Peyer's patch (tissue), 4 donors: ENCODE results near the gene MIER1. TPM values are rescaled to one million over a fixed set of nuclear protein-coding genes. Genes with fewer than 3 reads are reported as not detected.

Experiments used
- DNase-seq, 3 donors: peaks; one replicate each; pipeline ENCODE4 v3.0.0-alpha.2; 2017 to 2019
- H3K27ac ChIP-seq, 4 donors: fragments of 200-600 bp; sonication (generic); one replicate each; pipeline ENCODE4 v1.5.1; 2016 to 2019
- H3K27me3 ChIP-seq, 2 donors: fragments of 200-600 bp; sonication (generic); one replicate each; pipeline ENCODE4 v1.5.1; 2019
- H3K36me3 ChIP-seq, 3 donors: fragments of 200-600 bp; sonication (generic); one replicate each; pipeline ENCODE4 v1.5.1; 2016 to 2019
- H3K4me1 ChIP-seq, 4 donors: fragments of 200-600 bp; sonication (generic); one replicate each; pipeline ENCODE4 v1.5.1; 2016 to 2019
- H3K4me3 ChIP-seq, 4 donors: fragments of 200-600 bp; sonication (generic); 1 replicate in 3 of 4; 2 replicates in 1 of 4; pipeline ENCODE4 v1.5.1; 2016 to 2019; ENCODE audit warnings: mild to moderate bottlenecking in 1 of 4
- H3K9me3 ChIP-seq, 4 donors: fragments of 200-600 bp; sonication (generic); one replicate each; pipeline ENCODE4 v1.5.1; 2016 to 2019; ENCODE audit warnings: mild to moderate bottlenecking in 1 of 4
- POLR2A ChIP-seq, 2 donors: fragments of 450-650 bp; IDR thresholded peaks; one replicate each; pipeline ENCODE4 v1.5.1; 2017; ENCODE audit warnings: antibody characterized with exemption in 2 of 2, mild to moderate bottlenecking in 2 of 2, moderate library complexity in 2 of 2
- total RNA-seq, 4 donors: library from RNA; depleted of rRNA; stranded (reverse); fragments of >200 nt; gene quantifications; one replicate each; pipeline ENCODE4 v1.1.0, GENCODE V29; 2016
- TF ChIP-seq, protein P1 (sequence below), 6 experiments: fragments of 450-650 bp in 4 of 6; fragments of 200-600 bp in 2 of 6; sonication (generic) in 1 of 6; IDR thresholded peaks; one replicate each; pipeline ENCODE4 v1.5.1; 2017 to 2019; ENCODE audit warnings: antibody characterized with exemption in 6 of 6, mild to moderate bottlenecking in 3 of 6, moderate library complexity in 1 of 6

The MIER1 gene
- total RNA-seq, 4 donors from 2014 or later: 25.3 to 56.1 (median 39.5) TPM

DNA sequence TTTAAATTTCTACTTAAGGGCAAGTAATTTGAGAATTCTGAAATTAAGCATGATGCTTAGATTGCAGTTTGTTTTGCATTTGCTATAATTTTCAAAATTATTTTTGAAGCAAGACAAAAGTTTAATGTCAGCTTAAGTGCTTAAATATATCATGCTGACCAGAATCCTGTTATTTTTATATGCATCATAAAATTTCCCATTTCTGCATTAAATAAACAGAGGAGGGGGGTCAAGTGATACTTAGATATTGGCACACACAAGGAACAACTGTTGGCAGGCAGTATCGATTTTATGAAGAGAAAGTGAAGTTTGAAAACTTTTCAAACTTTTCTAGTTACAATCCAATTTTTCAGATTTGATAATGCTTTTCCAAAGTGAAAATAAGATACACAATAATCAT, 61.0 kb downstream of the MIER1 start:
- Histone ChIP-seq H3K27ac (no peak overlapping the region), H3K27me3 (no peaks in the 10 kb centered on the region), H3K4me1 (peaks cover 0 to 9% (median 0%) of the 10 kb centered on the region in 4 donors), H3K9me3 (no peaks in the 10 kb centered on the region), H3K36me3 (peaks cover 0 to 49% (median 0%) of the 10 kb centered on the region in 3 donors), H3K4me3 (no peak overlapping the region)
- TF ChIP-seq, protein P1, sequence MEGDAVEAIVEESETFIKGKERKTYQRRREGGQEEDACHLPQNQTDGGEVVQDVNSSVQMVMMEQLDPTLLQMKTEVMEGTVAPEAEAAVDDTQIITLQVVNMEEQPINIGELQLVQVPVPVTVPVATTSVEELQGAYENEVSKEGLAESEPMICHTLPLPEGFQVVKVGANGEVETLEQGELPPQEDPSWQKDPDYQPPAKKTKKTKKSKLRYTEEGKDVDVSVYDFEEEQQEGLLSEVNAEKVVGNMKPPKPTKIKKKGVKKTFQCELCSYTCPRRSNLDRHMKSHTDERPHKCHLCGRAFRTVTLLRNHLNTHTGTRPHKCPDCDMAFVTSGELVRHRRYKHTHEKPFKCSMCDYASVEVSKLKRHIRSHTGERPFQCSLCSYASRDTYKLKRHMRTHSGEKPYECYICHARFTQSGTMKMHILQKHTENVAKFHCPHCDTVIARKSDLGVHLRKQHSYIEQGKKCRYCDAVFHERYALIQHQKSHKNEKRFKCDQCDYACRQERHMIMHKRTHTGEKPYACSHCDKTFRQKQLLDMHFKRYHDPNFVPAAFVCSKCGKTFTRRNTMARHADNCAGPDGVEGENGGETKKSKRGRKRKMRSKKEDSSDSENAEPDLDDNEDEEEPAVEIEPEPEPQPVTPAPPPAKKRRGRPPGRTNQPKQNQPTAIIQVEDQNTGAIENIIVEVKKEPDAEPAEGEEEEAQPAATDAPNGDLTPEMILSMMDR (IDR thresholded peaks at IDR 0.05): no peak
- no peak for TF ChIP-seq POLR2A (IDR thresholded peaks at IDR 0.05)
- DNase-seq: no peak

DNA sequence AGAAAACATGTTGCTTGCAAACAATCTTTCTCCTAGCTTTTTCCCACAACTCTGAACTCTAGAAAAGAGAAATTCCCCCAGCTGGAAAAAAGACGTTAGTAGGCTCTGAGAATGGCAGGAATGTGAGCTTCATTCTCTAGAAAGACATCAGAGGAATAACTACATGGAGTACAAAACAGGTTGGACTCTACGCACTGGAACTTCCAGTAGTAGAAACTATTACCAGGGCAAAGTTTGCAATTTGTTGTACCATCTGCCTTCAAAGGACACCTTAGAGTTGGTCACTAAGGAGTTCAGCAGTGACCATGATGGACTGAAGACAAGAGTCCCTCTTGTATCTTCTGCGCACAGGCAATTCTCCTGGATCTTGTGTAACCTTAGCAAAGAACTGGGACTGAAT, 68.3 kb downstream of the MIER1 start:
- no peak for TF ChIP-seq POLR2A (IDR thresholded peaks at IDR 0.05)
- TF ChIP-seq, protein P1 (IDR thresholded peaks at IDR 0.05): no peak
- Histone ChIP-seq H3K27me3 (no peaks in the 10 kb centered on the region), H3K36me3 (peaks cover 0 to 31% (median 0%) of the 10 kb centered on the region in 3 donors), H3K9me3 (no peaks in the 10 kb centered on the region), H3K4me3 (no peak overlapping the region), H3K4me1 (no peaks in the 10 kb centered on the region), H3K27ac (no peak overlapping the region)
- DNase-seq: no peak

DNA sequence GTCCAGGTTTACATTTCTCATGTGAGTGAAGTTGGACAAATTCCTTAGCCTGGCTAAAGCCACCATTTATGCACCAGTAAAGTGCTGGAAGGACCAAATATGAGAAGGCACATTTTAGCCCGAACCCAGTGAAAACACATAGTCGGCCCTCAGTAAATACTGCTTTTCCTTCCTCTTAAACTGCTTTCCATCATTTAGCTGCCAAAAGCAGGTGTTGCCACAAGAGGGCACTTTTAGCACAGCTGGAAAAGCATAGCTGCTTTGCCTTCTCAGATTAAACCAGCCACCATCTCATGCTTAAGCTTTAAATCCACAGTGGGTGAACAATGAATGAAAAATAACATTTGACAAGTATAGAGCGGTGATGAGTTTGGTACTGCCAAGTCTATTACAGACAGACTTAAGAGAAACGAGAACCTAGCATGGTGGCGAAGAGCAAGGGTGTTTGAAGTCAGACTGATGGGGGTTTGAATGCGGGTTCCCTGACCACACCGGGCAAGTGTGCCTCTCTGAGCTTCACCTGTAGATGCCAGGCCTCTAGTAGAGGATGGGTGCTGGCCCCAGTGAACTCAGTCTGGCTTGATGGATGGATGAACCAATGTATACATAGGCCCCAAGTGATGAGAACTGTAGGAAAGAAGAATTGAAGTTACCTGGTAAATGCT, 71.4 kb downstream of the MIER1 start:
- peak in 2 of 3 donors; percentile 54 to 85 for DNase-seq
- no peak overlapping the region for H3K27ac ChIP-seq
- no peaks in the 10 kb centered on the region for H3K27me3 ChIP-seq
- no peak overlapping the region for H3K4me3 ChIP-seq
- no peaks in the 10 kb centered on the region for H3K4me1 ChIP-seq
- TF ChIP-seq POLR2A (IDR thresholded peaks at IDR 0.05): no peak
- TF ChIP-seq, protein P1 (IDR thresholded peaks at IDR 0.05): peak; percentile 33 to 87 (median 75)
- no peaks in the 10 kb centered on the region for H3K9me3 ChIP-seq
- H3K36me3 ChIP-seq: peaks cover 0 to 27% (median 0%) of the 10 kb centered on the region in 3 donors

DNA sequence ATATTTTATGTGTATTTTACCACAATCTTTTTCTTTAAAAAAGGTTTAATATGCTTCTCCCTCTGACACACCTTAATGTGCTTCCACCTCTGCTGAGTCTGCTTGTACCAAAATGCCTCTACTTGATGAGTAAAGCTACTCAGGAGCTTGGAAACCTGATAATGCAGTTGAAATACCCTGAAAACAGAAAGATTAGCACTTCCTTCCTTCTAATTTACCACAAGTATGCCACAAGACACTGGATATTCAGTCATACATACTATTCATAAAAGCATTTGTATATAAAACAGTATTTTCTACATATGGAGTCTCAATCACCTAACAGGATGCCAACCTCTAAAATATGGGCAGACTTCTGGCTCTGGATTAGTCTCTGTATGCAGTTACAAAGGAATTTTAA, 74.2 kb downstream of the MIER1 start:
- Histone ChIP-seq H3K27me3 (no peaks in the 10 kb centered on the region), H3K36me3 (peaks cover 0 to 32% (median 0%) of the 10 kb centered on the region in 3 donors), H3K4me3 (no peak overlapping the region), H3K9me3 (no peaks in the 10 kb centered on the region), H3K27ac (no peak overlapping the region), H3K4me1 (no peaks in the 10 kb centered on the region)
- TF ChIP-seq POLR2A (IDR thresholded peaks at IDR 0.05): no peak
- TF ChIP-seq, protein P1 (IDR thresholded peaks at IDR 0.05): no peak
- DNase-seq: no peak

DNA sequence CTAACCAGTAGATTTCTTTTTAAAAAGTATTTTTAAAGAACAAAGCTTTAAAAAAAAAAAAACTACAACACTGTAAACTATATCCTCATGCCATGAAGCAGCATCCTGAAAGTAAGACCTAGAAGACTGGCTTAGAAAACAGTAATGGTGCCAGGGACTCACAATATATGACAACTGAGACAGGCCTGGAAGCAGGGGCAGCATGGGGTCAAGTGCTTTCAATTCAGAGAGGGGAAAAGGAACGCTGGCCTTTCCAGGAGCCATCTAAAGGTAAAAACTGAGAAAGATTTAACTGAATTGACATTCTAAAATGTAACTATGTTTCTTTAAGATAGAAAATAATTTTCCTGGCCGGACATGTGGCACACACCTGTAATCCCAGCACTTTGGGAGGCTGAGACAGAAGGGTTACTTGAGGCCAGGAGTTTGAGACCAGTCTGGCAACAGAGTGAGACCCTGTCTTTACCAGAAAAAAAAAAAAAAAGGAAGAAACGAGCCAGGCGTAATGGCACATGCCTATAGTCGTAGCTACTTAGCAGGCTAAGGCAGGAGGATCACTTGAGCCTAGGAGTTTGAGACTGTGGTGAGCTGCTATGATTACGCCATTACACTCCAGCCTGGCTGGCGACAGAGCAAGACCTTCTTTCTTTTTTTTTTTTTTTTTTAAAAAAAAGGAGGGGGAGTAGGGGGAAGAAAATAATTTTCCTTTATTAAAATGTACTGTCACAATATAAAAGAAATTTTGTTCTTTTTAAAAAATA, 75.0 kb downstream of the MIER1 start:
- Histone ChIP-seq H3K36me3 (peaks cover 0 to 41% (median 0%) of the 10 kb centered on the region in 3 donors), H3K4me1 (no peaks in the 10 kb centered on the region), H3K4me3 (no peak overlapping the region), H3K9me3 (no peaks in the 10 kb centered on the region), H3K27ac (peak overlapping the region in 1 of 4 donors; percentile 20), H3K27me3 (no peaks in the 10 kb centered on the region)
- no peak for DNase-seq
- TF ChIP-seq, protein P1 (IDR thresholded peaks at IDR 0.05): no peak
- no peak for TF ChIP-seq POLR2A (IDR thresholded peaks at IDR 0.05)
